Central memory CD4-positive, alpha-beta T cell (primary cell): ENCODE measurements around the gene OBSCN.
"Not testable (repeated sequence)": the region's sequence is repeated elsewhere in the genome, so short reads cannot be mapped to it uniquely, and the experiment has no call there.

Experiments
- DNase-seq: peaks from one replicate; pipeline ENCODE4 v3.0.0; 2022

OBSCN gene

DNA sequence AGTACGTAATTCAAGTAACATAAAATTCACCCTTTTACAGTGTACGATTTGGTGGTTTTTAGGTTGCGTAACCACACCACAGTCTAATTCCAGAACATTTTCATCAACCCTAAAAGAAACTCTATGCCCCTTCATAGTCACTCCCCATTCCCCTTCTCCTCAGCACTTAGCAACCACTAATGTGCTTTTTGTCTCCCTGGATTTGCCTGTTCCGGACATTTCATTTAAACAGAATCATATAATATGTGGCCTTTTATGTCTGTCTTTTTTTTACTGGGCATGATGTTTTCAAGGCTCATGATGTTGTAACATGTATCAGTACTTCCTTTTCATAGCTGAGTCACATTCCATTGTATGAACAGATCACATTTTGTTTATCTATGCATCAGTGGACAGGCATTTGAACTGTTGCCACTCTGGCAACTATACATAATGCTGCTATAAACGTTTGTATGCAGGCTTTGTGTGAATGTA is 20.8 kb downstream of the OBSCN start:
- DNase-seq: no peak

DNA sequence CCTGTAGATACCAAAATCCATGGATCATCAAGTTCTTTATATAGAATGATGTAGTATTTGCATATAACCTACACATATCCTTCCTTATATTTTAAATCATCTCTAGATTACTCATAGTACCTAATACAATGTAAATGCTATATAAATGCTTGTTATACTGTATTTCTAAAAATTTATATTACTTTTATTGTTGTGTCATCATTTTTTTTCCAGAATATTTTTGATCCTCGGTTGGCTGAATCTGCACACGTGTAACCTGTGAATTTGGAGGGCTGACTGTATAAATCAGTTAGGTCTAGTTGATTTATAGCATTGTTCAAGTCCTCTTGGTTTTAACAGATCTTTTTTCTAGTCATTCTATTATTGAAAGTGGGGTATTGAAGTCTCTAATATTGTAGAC is 23.3 kb downstream of the OBSCN start:
- DNase-seq: no peak

DNA sequence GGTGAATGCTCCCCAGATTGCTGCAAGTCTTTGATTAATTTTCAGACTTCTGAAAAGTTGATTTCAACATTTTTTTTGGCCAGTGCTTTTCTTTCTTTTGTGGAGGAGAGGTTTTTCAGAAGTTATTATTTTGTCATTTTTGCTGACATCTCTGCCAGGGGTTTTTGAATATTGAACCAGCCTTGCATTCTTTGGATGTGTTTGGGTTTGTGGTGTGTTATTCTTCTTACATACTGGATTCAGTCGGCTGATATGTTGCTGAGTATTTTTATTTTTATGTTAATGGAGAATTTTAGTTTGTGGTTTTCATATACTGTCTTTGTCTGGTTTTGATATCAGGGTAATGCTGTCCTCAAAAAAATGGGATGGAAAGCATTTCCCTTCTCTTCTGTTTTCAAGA is 25.3 kb downstream of the OBSCN start:
- no peak for DNase-seq

DNA sequence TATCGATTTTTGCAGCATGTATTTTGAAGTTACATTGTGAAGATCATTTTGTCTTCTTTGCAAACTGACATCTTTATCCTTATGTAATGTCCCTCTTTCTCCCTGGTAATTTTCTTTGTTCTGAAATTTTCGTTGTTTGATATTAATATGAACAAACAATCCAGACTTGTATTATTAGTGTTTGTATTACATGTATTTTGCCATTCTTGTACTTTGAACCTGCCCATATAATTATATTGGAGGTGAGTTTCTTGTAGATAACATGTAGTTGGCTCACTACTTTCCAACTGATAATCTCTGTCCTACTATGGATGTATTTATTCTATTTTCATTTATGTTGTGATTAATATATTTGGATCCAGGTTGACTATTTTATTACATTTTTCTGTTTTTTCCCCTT is 27.1 kb downstream of the OBSCN start:
- DNase-seq: no peak

DNA sequence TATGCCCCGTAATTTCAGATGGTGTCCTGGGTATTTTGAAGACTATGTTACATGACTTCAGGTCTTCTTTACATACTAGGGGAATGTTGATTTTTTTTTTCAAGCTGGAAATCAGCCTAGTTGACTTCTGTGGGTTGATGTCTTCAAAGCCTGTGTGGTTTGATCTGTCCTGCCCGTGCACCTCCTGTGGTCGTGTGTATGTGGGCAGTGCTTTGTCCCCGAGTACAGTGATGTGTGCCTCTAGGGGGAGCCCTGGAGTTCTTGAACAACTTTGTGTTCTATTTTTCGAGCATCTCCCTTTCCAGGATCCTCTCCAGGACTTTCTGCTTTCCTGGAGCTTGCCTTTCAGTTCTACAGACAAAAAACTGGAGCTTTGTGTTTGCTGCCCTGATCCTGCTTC is 28.9 kb downstream of the OBSCN start:
- no peak for DNase-seq

DNA sequence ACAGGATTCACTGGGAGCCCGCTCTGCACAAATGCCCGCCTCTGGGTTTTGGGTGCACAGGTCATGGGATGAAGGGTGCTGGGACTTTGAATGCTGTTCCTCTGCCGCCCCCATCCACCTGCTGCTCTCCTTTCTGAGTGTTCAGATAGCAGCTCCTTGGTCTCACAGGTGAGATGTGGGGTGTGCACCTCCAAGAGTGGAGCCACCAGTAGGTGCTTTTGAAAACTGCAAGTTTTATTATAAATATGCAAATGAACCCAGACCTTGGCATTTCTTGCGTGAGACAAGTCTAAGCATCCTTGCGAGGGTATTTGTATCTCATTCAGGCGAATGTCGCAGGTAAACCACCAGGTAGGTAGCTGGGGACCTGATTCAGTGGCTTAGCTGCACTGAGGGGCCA is 30.2 kb downstream of the OBSCN start:
- DNase-seq: no peak

DNA sequence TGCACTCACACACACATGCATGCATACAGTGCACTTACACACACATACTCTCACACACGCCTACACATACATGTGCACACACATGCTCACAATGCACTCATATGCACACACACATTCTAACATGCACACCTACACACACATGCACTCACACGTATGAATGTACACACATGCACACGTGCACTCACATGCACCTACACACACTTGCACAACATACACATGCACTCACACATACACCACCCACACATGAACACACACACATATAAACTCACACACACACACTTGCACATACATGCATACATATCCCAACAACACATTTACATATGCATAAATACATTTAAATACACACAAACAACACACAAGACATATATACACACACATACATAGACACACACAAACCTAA is 30.6 kb downstream of the OBSCN start:
- DNase-seq: no peak

DNA sequence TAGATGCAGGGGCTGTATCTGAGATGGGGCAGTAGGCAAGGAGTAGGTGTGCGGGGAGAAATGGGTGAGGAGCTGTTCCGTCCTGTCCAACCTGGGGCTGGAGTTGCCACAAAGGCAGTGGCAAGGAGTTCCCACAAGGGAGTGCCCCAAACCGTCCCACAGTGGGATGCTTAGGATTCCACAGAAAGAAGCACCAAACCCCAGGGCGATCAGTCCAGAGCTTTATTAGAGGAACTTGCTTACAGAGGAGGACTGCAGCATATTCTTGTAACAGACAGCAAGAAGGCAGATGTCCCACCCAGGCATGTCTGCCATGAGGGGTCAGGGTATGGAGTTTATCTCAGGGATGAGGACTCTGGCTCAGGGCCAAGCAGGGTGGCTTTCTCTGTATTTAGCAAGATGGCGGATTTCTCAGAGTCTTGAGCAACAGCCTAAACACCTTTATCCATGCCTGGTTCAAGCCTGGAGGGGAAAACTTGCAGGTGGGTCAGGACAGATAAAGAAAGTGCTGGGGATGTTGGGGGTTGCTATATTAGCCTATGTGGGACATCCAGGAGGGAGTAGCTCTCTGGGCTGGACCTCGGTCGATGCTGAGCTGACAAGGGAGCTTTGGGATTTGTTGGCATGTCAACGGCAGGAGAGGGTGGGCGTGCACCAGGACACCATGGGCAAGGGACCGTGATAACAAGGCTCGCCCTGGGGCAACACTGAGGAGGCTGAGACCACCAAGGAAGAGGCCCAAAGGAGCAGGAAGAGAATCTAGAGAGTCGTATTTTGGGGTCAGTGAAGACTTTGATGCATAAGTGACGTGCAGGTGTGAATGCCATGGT is 32.8 kb downstream of the OBSCN start:
- no peak for DNase-seq

DNA sequence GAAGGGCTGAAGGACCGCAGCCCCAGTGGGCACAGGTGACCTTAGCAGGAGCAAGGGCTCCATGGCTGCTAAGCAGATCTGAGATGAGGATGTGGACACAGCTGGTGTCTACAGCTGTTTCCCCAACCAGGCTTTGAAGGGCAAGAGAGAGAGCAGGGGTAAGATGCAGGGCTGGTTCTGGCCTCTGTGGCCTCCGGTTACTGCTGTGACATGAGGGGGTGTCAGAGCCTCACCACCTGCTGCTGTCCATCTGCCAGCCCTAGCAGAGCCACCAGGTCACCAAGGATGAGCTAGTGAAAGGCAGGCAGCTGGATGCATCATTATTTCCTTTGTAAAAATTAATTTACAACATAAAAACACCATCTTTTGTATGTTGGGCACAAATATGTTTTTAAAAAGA is 33.4 kb downstream of the OBSCN start:
- no peak for DNase-seq

DNA sequence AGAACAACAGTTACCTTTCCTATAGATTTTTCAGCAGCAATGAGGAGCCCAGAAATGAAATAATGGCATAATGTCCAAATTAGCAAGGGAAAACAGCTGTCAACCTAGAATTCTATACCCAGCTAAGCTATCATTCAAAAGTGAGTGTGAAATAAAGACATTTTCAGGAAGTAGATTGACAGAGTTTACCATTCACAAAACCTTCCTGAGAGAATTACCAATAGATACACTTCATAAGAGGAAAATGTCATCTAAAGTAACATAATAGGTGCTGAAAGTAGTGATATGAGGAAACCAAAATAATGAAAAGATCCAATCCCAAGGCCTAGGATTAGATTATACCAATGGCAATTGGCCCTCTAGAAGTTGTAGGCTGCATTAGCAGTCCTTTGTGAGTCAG is 34.6 kb downstream of the OBSCN start:
- no peak for DNase-seq

DNA sequence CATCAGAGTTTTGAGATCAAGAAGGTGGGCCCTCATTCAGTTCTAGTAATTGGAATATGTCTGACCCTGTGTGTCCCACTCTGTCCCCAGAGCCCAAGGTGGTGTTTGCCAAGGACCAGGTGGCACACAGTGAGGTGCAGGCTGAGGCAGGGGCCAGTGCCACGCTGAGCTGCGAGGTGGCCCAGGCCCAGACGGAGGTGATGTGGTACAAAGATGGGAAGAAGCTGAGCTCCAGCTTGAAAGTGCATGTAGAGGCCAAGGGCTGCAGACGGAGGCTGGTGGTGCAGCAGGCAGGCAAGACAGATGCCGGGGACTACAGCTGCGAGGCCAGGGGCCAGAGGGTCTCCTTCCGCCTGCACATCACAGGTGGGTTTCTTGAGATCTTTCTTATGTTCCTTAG is 35.2 kb downstream of the OBSCN start:
- DNase-seq: no peak

DNA sequence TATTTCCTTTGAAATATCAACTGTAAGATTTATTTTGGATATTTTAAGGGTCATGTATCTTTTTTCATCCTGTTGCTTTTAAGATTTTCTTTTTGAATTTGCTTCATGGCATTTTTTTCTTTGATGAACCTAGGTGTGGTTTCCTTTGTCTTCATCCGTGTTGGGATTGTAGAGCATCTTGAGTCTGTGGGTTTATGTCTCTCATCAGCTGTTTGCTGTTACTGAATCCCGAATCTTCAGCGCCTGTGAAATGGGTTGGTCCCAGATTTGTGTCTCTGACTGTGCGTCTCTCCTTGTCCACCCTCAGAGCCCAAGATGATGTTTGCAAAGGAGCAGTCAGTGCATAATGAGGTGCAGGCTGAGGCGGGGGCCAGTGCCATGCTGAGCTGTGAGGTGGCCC is 36.1 kb downstream of the OBSCN start:
- DNase-seq: not testable (repeated sequence)

DNA sequence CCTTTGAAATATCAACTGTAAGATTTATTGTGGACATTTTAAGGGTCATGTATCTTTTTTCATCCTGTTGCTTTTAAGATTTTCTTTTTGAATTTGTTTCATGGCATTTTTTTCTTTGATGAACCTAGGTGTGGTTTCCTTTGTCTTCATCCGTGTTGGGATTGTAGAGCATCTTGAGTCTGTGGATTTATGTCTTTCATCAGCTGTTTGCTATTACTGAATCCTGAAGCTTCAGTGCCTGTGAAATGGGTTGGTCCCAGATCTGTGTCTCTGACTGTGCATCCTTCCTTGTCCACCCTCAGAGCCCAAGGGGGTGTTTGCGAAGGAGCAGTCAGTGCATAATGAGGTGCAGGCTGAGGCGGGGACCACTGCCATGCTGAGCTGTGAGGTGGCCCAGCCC is 37.3 kb downstream of the OBSCN start:
- no peak for DNase-seq

DNA sequence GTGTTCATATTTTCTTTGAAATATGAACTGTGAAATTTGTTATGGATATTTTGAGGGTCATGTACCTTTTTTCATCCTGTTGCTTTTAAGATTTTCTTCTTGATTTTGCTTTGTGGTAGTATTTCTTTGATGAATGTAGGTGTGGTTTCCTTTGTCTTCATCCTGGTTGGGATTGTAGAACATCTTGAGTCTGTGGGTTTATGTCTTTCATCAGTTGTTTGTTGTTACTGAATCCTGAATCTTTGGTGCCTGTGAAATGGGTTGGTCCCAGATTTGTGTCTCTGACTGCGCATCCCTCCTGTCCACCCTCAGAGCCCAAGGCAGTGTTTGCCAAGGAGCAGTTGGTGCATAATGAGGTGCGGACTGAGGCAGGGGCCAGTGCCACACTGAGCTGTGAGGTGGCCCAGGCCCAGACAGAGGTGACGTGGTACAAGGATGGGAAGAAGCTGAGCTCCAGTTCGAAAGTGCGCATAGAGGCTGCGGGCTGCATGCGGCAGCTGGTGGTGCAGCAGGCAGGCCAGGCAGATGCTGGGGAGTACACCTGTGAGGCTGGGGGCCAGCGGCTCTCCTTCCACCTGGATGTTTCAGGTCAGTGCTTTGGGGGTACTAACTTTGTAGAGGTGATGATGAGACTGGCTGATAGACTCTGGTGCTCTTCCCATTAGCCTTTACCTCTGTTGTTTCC is 38.5 kb downstream of the OBSCN start:
- no peak for DNase-seq

DNA sequence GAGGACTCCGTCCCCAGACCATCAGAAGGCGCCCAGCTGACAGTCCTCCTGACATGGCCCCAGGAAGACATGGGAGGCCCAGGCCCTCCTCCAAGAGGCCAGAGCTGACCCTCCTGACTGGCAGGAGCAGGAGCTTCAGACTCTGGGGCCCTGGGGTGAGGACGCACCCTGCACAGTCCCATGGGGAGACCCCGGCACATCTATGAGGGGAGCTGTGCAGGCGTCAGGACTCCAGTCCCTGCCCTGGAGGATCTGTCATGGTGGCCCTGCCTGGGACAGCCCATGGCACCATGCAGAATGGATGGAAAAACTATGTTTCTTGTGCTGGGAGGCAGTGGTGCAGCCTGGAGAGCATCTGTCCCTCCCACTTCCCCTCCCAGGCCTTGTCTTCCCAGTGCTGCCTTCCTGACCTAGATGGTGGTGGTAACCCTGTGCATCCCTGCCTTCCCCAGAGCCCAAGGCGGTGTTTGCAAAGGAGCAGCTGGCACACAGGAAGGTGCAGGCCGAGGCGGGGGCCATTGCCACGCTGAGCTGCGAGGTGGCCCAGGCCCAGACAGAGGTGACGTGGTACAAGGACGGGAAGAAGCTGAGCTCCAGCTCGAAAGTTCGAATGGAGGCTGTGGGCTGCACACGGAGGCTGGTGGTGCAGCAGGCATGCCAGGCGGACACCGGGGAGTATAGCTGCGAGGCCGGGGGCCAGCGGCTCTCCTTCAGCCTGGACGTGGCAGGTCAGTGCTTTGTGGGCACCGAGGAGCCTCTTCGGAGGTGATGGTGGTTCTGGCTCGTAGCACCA is 41.9 kb downstream of the OBSCN start:
- DNase-seq: no peak

DNA sequence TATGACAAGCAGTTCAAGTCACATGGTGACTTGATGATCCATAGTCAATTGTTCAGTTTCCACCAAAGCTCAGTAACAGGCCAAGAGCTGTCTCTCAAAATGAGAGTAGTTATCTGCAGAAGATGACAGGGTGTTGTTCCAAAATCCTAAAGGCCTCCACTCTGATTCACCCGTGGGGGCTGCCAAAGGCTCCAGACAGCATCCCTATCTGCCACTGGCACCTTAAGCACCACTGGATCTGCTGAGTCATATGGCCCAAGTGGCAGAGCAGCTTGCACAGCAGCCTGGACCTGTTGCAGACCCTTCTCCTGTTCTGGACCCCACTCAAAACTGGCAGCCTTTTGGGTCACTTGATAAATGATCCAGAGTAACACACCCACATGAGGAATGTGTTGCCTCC is 44.6 kb downstream of the OBSCN start:
- not testable (repeated sequence) for DNase-seq

DNA sequence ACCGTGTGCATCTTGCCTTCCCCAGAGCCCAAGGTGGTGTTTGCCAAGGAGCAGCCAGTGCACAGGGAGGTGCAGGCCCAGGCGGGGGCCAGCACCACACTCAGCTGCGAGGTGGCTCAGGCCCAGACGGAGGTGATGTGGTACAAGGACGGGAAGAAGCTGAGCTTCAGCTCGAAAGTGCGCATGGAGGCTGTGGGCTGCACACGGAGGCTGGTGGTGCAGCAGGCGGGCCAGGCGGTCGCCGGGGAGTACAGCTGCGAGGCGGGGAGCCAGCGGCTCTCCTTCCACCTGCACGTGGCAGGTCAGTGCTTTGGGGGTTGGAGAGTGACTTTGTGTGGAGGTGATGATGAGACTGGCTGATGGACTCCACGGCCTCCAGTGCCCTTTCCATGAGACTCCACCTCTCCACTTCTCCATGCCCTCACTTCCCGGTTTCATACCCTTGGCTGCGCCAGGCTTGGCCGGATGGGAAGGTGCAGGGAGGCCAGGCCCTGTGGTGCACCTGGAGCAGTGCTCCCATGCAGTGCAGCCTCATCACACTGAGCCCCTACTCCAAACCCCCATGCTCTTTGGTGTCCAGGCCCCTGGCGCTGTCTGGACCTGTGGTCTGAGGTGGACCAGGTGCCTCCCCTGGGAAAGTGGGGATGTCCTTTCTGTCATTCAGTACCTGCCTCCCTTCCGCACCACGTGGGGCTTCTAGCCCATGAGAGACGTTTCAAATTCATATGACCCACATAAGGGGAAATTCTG is 49.0 kb downstream of the OBSCN start:
- no peak for DNase-seq

DNA sequence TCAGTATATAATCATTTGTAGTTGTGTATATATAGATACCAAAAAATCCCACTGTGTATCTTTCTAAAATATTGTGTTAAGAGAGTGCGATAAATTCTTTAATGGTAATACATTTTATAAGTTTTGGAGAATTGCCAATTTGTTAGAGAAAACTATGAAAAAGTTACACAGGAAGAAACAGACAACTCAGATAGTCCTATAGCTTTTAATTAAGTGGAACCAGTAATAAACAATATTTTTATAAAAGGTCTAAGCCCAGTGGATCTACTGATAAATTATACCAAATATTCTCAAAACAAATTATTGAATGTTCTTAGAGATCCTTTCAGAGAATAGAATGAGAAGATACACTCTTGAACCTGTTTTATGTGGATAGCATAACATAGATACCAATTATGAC is 50.6 kb downstream of the OBSCN start:
- DNase-seq: no peak

DNA sequence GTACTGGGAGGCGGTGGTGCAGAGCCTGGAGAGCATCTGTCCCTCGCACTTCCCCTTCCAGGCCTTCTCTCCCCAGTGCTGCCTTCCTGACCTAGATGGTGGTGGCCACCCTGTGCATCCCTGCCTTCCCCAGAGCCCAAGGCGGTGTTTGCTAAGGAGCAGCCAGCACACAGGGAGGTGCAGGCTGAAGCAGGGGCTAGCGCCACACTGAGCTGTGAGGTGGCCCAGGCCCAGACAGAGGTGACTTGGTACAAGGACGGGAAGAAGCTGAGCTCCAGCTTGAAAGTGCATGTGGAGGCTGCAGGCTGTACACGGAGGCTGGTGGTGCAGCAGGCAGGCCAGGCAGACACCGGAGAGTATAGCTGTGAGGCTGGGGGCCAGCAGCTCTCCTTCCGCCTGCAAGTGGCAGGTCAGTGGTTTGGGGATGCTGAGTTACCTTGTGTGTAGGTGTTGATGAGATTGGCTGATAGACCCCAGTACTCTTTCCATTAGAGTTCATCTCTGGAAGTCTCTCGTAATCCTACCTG is 51.6 kb downstream of the OBSCN start:
- DNase-seq: no peak

DNA sequence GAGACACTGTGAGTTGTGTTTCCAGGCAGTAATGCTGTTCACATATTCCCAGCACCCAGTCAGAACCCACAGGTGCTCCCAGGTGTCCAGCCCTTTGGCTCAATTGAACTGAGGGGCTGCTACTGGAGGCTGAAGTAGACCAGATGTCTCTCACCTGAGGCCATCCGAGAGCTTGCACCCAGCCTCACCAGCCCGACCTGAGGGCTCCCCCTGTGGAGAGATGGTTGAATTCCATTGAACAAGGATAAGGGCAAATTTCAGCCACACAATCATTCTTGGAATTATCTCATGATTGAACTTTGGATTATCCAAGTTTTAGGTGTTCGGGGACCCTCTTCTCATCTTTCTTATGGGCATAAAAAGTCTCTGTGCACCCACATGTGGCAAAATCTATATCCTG is 52.1 kb downstream of the OBSCN start:
- no peak for DNase-seq

DNA sequence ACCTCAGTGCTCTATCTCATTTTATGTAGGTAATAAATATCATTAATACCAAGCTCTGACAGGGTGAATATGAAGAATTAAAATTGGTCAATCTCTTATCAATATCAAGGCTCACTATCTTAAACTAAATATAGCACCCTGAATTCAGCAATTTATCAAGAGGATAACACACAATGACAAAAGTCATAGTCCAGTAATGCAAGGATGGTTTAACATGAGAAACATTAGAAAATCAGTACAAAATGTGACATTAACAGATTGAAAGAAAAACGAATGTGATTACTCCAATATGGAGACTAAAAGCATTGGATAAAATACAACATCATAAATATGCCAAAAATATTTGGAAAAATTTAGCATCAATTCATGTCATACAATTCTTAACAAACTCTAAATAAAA is 53.9 kb downstream of the OBSCN start:
- DNase-seq: no peak

DNA sequence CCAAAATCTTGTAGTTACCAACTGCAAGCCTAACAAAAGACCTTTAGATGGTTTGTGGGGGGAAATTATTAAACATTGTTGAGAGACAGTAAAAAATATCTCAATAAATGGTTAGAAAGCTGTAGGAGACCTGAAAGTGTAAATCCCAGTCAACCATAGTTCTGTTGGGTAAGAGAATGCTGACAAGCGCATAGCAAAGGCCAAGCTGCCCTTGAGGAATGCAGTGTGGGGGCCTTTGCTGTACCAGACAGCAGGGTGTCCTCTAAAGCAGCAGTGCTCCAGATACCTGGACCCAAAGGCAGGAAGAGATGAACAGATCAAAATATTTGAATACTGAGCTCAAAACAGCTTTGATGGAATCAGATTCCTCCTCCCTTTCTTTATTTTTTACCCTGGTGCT is 54.6 kb downstream of the OBSCN start:
- DNase-seq: no peak

DNA sequence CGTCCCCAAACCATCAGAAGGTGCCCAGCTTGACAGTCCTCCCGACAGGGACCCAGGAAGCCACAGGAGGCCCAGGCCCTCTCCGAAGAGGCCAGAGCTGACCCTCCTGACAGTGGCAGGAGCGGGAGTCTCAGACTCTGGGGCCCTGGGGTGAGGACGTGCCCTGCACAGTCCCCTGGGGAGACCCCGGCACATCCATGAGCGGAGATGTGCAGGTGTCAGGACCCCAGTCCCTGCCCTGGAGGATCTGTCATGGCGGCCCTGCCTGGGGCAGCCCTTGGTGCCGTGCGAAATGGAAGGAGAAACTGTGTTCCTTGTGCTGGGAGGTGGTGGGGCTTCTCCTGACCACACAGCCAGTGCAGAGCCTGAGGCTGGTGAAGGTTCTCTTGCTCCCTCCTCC is 55.8 kb downstream of the OBSCN start:
- no peak for DNase-seq
